K562 (cell line): ENCODE measurements around the gene EN2. TPM values are rescaled to one million over a fixed set of nuclear protein-coding genes. Genes with fewer than 3 reads are reported as not detected.

Experiments
- ATAC-seq: fragments of 200-7000 bp; cut with Tn5 transposase; 3 replicates; pipeline ENCODE4 v1.9.1; 2020; ENCODE audit warnings: moderate library complexity
- BruUV-seq: library from RNA; stranded (reverse); fragments of 400-500 nt; replicated peaks from 2 replicates; lab custom pipeline; 2021; lab: Mats Ljungman, UMichigan
- CTCF ChIA-PET: fragments of 300-600 bp; formaldehyde crosslinking; extraction: SDS; loops from one replicate; lab custom pipeline; 2021; ENCODE audit warnings: low intra/inter-chr PET ratio; lab: Yijun Ruan, JAX
- POLR2A ChIA-PET: fragments of 300-600, 350-650 bp; sonication (Branson Sonifier 250); formaldehyde crosslinking; extraction: SDS; loops from one replicate; lab custom pipeline; 2021; ENCODE audit warnings: antibody characterized with exemption, inconsistent platforms; lab: Yijun Ruan, JAX
- DNase-seq, 4 experiments: peaks; one replicate each; pipeline versions ENCODE4 v3.0.0 to v3.0.0-alpha.2; 2011 to 2018; ENCODE audit warnings: low spot score in 3 of 4, mixed read lengths in 3 of 4; ENCODE audit errors: extremely low read depth in 1 of 4
- FAIRE-seq: peaks from 2 replicates; lab custom pipeline; 2011; peaks lifted over from hg19 to GRCh38; lab: Jason Lieb, UNC
- H2AFZ ChIP-seq: 2 replicates; pipeline ENCODE4 v1.6.0; 2011; ENCODE audit warnings: low read depth, low read length, control low read depth, inconsistent platforms
- H3K27ac ChIP-seq: fragments of 200-600 bp; 3 replicates; pipeline ENCODE4 v1.8.0; 2011; ENCODE audit warnings: low read depth, mild to moderate bottlenecking, control low read depth, inconsistent platforms, low read length, moderate library complexity, mixed read lengths; ENCODE audit errors: extremely low read depth
- H3K27me3 ChIP-seq, 2 experiments: fragments of 300-600 bp in 1 of 2; 2 replicates in 1 of 2; 3 replicates in 1 of 2; pipeline versions ENCODE4 v1.6.0 to v1.8.0; 2011; ENCODE audit warnings: inconsistent platforms in 2 of 2, low read length in 2 of 2, mild to moderate bottlenecking in 1 of 2, mixed read lengths in 1 of 2, moderate library complexity in 1 of 2; ENCODE audit not compliant: control insufficient read depth in 2 of 2, insufficient read depth in 2 of 2
- H3K36me3 ChIP-seq: fragments of 300-600 bp; 3 replicates; pipeline ENCODE4 v1.8.0; 2011; ENCODE audit warnings: mild to moderate bottlenecking, low read length, inconsistent platforms; ENCODE audit not compliant: control insufficient read depth, insufficient read depth
- H3K4me1 ChIP-seq, 2 experiments: fragments of 200-600 bp in 1 of 2; replicated peaks in 1 of 2; 2 replicates in 1 of 2; 3 replicates in 1 of 2; pipeline versions ENCODE4 v1.5.1 to v1.8.0; 2011; ENCODE audit warnings: inconsistent platforms in 2 of 2, low read length in 2 of 2, mild to moderate bottlenecking in 1 of 2, mixed read lengths in 1 of 2, moderate library complexity in 1 of 2; ENCODE audit not compliant: control insufficient read depth in 2 of 2, insufficient read depth in 2 of 2
- H3K4me2 ChIP-seq: 2 replicates; pipeline ENCODE4 v1.6.1; 2011; ENCODE audit warnings: low read length, control low read depth, inconsistent platforms, mixed read lengths; ENCODE audit not compliant: insufficient read depth
- H3K4me3 ChIP-seq: fragments of 200-600 bp; sonication (generic), shearing (Covaris generic); 2 replicates; pipeline ENCODE4 v1.5.1; 2016; ENCODE audit warnings: control low read depth, inconsistent platforms
- H3K79me2 ChIP-seq: fragments of 200-600 bp; 3 replicates; pipeline ENCODE4 v1.8.0; 2011; ENCODE audit warnings: low read length, inconsistent platforms; ENCODE audit not compliant: control insufficient read depth, insufficient read depth
- H3K9ac ChIP-seq, 2 experiments: 2 replicates each; pipeline versions ENCODE4 v1.6.0 to v1.6.1; 2011; ENCODE audit warnings: low read depth in 2 of 2, low read length in 2 of 2, control low read depth in 1 of 2, inconsistent platforms in 1 of 2, mild to moderate bottlenecking in 1 of 2, mixed read lengths in 1 of 2; ENCODE audit not compliant: insufficient read depth in 1 of 2
- H3K9me1 ChIP-seq: one replicate; pipeline ENCODE4 v1.6.0; 2011; ENCODE audit warnings: inconsistent platforms, mild to moderate bottlenecking, low read length, moderate library complexity; ENCODE audit not compliant: control insufficient read depth, insufficient read depth
- H3K9me3 ChIP-seq: replicated peaks from 2 replicates; pipeline ENCODE4 v1.5.1; 2011; ENCODE audit warnings: low read depth, low read length, inconsistent platforms; ENCODE audit not compliant: control insufficient read depth, insufficient read depth
- H4K20me1 ChIP-seq: replicated peaks from 2 replicates; pipeline ENCODE4 v1.6.1; 2011; ENCODE audit warnings: low read length, inconsistent platforms, mixed read lengths; ENCODE audit not compliant: control insufficient read depth, insufficient read depth
- FUS ChIP-seq: fragments of 200-400 bp; formaldehyde crosslinking; optimal IDR thresholded peaks from 2 replicates; pipeline ENCODE3; 2017; ENCODE audit warnings: low read depth, low read length
- HMGN3 ChIP-seq: IDR thresholded peaks from 2 replicates; pipeline ENCODE4 v1.6.1; 2011; ENCODE audit warnings: borderline replicate concordance, low read depth, mild to moderate bottlenecking, mixed read lengths, low read length; ENCODE audit not compliant: insufficient read length; ENCODE audit errors: extremely low read depth
- PHB2 ChIP-seq: fragments of 450-650 bp; IDR thresholded peaks from 2 replicates; pipeline ENCODE4 v1.6.1; 2017; ENCODE audit warnings: low read depth
- PRDM10 ChIP-seq: fragments of 450-650 bp; IDR thresholded peaks from 2 replicates; pipeline ENCODE4 v1.6.1; 2018; ENCODE audit not compliant: partially characterized antibody
- PURB ChIP-seq: sonication (generic); formaldehyde crosslinking; IDR thresholded peaks from 2 replicates; pipeline ENCODE4 v1.9.0; 2021; ENCODE audit warnings: low read depth, mild to moderate bottlenecking, missing genetic modification reagents
- SAFB ChIP-seq: fragments of 200-400 bp; formaldehyde crosslinking; IDR thresholded peaks from 2 replicates; pipeline ENCODE4 v1.6.1; 2017; ENCODE audit warnings: low read depth, low read length, borderline replicate concordance
- SLC30A9 ChIP-seq: fragments of 250-450 bp; sonication (Bioruptor Pico); IDR thresholded peaks from 2 replicates; pipeline ENCODE4 v1.8.0; 2022; ENCODE audit warnings: mild to moderate bottlenecking, moderate library complexity
- SMAD1 ChIP-seq: fragments of 150-350 bp; IDR thresholded peaks from 2 replicates; pipeline ENCODE4 v1.6.1; 2014; ENCODE audit warnings: low read length, low read depth; ENCODE audit not compliant: partially characterized antibody
- SP1 ChIP-seq: sonication (generic); formaldehyde crosslinking; IDR thresholded peaks from 2 replicates; pipeline ENCODE4 v1.8.1; 2022; ENCODE audit warnings: mild to moderate bottlenecking, missing genetic modification reagents
- TAL1 ChIP-seq: fragments of 450-650 bp; IDR thresholded peaks from 2 replicates; pipeline ENCODE4 v1.6.1; 2016; ENCODE audit warnings: mild to moderate bottlenecking
- ZBTB7A ChIP-seq: IDR thresholded peaks from 2 replicates; pipeline ENCODE4 v1.6.1; 2011; ENCODE audit warnings: low read depth, mild to moderate bottlenecking, low read length, moderate library complexity, borderline replicate concordance; ENCODE audit not compliant: control insufficient read depth
- WGBS: fragments of 100-300 bp; shearing (Covaris generic); methylation state at CpG from one replicate; pipeline ENCODE4 v1.1.6; 2016; ENCODE audit warnings: low coverage, mixed read lengths; ENCODE audit not compliant: insufficient coverage; ENCODE audit errors: missing lambda C conversion rate; 5-methylcytosine and 5-hydroxymethylcytosine counted together
- in situ Hi-C: fragments of 300-500 bp; cut with MboI; formaldehyde crosslinking; loops from 4 replicates; pipeline ENCODE4 v1.15.0; 2018; ENCODE audit warnings: inconsistent platforms, mixed read lengths
- intact Hi-C: fragments of 100-400 bp; cut with micrococcal nuclease; formaldehyde crosslinking; loops from 2 replicates; pipeline ENCODE4 v1.14.2; 2022
- polyA plus RNA-seq, 8 experiments: library from polyadenylated mRNA; depleted of rRNA in 4 of 8; stranded (reverse) in 5 of 8; unstranded in 3 of 8; fragments of >200 nt; fragmentation: Nextera tagmentation in 2 of 8; fragmentation: Illumina TruSeq in 1 of 8; extraction: Ambion mirVana in 2 of 8; extraction: Trizol in 1 of 8; gene quantifications; 2 replicates each; pipeline versions ENCODE4 v1.2.1 to v1.2.3, GENCODE V29; 2011 to 2014; ENCODE audit warnings: inconsistent platforms in 1 of 8, missing spikeins in 1 of 8
- total RNA-seq, 7 experiments: library from RNA; depleted of rRNA in 6 of 7; stranded (reverse); fragments of >200 nt in 6 of 7; fragmentation: Illumina TruSeq in 2 of 7; extraction: Trizol in 2 of 7; gene quantifications; 2 replicates each; pipeline versions ENCODE4 v1.2.1 to v1.2.3, GENCODE V29; 2011 to 2021; ENCODE audit warnings: low replicate concordance in 1 of 7

Gene EN2
- total and polyA plus RNA-seq, 9 of the 15 experiments (the other 6 are each of a cell fraction or from before 2014, with no cell fraction given), result 0.04 TPM; not detected in 7

GRCh38 chr7:155497149-155497901 lies 39.4 kb downstream of the EN2 start:
- BruUV-seq, result no TSS peak
- H3K9me1 ChIP-seq, result no peaks in the 10 kb centered on the region
- peaks cover 0 to 4% of the 10 kb centered on the region in 2 experiments; a peak in 1 of 5 replicates for H3K4me1 ChIP-seq
- H4K20me1 ChIP-seq, result peaks cover 7% of the 10 kb centered on the region; the same call in 1 of the 2 replicates
- CTCF ChIA-PET, result no interaction called here
- H3K79me2 ChIP-seq, result no peaks in the 10 kb centered on the region
- no peak overlapping the region for H3K27ac ChIP-seq
- no peak for DNase-seq
- in situ Hi-C loops (no loop called here), intact Hi-C loops (no loop called here)
- peak; percentile 33 for ATAC-seq
- H3K9ac ChIP-seq, result no peak overlapping the region
- TF ChIP-seq SAFB, result no peak
- no peak for TF ChIP-seq SLC30A9 (CRISPR knock-in tag)
- no peak for TF ChIP-seq TAL1
- no peak for TF ChIP-seq PHB2
- no peak for TF ChIP-seq FUS
- TF ChIP-seq HMGN3, result no peak
- TF ChIP-seq ZBTB7A, result no peak
- TF ChIP-seq SP1 (CRISPR knock-in tag), result no peak
- TF ChIP-seq PURB (CRISPR knock-in tag), result no peak
- no peak for TF ChIP-seq PRDM10
- TF ChIP-seq SMAD1, result no peak
- H3K27me3 ChIP-seq, result peaks cover 57% of the 10 kb centered on the region in 2 experiments
- no peak overlapping the region for H3K4me3 ChIP-seq
- H2AFZ ChIP-seq, result no peak overlapping the region
- no peak overlapping the region for H3K4me2 ChIP-seq
- no peaks in the 10 kb centered on the region for H3K36me3 ChIP-seq
- no peak for FAIRE-seq
- H3K9me3 ChIP-seq, result no peaks in the 10 kb centered on the region
- POLR2A ChIA-PET, result no interaction called here
- WGBS, result under 1% methylated on average over 26 of the region's 26 CpGs
